Prostate gland (tissue), 2 donors: ENCODE results near the gene CRYZ.

ENCODE experiments used
- POLR2A ChIP-seq: fragments of 450-650 bp; IDR thresholded peaks from one replicate; pipeline ENCODE4 v1.6.1; 2016; ENCODE audit warnings: antibody characterized with exemption, mild to moderate bottlenecking
- TF ChIP-seq, protein P1 (sequence below), 4 experiments: fragments of 200-600 bp in 2 of 4; fragments of 450-650 bp in 2 of 4; sonication (generic) in 2 of 4; IDR thresholded peaks; 1 replicate in 3 of 4; 2 replicates in 1 of 4; pipeline ENCODE4 v1.5.1; 2016 to 2019; ENCODE audit warnings: antibody characterized with exemption in 4 of 4, mild to moderate bottlenecking in 2 of 4, moderate library complexity in 2 of 4

DNA sequence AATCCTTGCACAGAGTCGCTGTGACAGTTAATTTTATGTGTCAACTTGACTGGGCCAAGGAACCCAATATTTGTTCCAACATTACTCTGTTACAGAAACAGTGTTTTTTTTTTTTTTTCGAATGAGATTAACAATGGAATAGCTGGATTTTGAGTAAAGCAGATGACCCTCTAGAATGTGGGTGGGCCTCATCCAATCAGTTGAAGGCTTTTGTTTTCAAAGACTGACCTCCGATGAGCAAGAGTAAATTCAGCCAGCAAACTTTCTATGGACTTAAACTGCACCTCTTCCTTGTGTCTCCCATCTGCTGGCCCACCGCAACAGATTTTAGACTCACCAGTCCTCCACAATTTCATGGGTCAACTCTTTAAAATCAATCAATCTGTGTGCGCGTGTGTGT is 17.0 kb downstream of the CRYZ start:
- TF ChIP-seq, protein P1, sequence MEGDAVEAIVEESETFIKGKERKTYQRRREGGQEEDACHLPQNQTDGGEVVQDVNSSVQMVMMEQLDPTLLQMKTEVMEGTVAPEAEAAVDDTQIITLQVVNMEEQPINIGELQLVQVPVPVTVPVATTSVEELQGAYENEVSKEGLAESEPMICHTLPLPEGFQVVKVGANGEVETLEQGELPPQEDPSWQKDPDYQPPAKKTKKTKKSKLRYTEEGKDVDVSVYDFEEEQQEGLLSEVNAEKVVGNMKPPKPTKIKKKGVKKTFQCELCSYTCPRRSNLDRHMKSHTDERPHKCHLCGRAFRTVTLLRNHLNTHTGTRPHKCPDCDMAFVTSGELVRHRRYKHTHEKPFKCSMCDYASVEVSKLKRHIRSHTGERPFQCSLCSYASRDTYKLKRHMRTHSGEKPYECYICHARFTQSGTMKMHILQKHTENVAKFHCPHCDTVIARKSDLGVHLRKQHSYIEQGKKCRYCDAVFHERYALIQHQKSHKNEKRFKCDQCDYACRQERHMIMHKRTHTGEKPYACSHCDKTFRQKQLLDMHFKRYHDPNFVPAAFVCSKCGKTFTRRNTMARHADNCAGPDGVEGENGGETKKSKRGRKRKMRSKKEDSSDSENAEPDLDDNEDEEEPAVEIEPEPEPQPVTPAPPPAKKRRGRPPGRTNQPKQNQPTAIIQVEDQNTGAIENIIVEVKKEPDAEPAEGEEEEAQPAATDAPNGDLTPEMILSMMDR (IDR thresholded peaks at IDR 0.05): no peak
- TF ChIP-seq POLR2A: no peak
